ENCODE data around the gene CCDC59. TPM values are rescaled to one million over a fixed set of nuclear protein-coding genes. Genes with fewer than 3 reads are reported as not detected.

The CCDC59 gene
- total RNA-seq, 1 experiment from 2014 or later = 49.9 TPM

DNA sequence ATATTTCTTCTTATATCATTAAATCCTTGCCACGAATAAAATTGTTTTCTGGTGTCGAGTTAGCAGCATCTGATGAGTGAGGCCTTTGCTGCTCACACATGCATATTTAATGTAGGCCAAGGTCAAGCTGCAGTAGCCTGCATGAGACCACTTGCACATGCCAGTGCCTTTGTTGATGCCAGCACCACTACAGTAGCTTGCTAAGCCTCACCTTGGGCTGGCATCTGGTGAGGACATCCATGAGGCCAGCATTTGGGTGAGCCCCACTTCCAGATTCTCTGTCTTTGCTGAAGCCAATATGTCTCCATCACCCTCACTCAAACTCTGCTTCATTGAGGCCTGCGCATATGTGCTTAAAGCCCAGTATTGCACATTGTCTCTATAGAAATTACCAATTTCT is 8.0 kb downstream of the CCDC59 start:
- intact Hi-C loops (cut with micrococcal nuclease; ENCODE audit: unreplicated experiment) = loop anchor here (10.0 kb wide), 1 partner anchor 705 kb away; no protein-coding TSS in a partner anchor

GRCh38 chr12:82329508-82329907 is 28.7 kb downstream of the CCDC59 start:
- H3K9me3 ChIP-seq (ENCODE audit: insufficient read depth, low read depth) = no peaks in the 10 kb centered on the region
- TF ChIP-seq, protein P1, sequence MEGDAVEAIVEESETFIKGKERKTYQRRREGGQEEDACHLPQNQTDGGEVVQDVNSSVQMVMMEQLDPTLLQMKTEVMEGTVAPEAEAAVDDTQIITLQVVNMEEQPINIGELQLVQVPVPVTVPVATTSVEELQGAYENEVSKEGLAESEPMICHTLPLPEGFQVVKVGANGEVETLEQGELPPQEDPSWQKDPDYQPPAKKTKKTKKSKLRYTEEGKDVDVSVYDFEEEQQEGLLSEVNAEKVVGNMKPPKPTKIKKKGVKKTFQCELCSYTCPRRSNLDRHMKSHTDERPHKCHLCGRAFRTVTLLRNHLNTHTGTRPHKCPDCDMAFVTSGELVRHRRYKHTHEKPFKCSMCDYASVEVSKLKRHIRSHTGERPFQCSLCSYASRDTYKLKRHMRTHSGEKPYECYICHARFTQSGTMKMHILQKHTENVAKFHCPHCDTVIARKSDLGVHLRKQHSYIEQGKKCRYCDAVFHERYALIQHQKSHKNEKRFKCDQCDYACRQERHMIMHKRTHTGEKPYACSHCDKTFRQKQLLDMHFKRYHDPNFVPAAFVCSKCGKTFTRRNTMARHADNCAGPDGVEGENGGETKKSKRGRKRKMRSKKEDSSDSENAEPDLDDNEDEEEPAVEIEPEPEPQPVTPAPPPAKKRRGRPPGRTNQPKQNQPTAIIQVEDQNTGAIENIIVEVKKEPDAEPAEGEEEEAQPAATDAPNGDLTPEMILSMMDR (conservative IDR thresholded peaks at IDR 0.05) = no peak
- no peak for TF ChIP-seq EZH2 (IDR thresholded peaks at IDR 0.05; ENCODE audit: low read depth)
- no peaks in the 10 kb centered on the region for H3K36me3 ChIP-seq (ENCODE audit: low read depth)
- H3K79me2 ChIP-seq (ENCODE audit: low read depth) = no peaks in the 10 kb centered on the region
- ChIA-PET POLR2A (ENCODE audit: unreplicated experiment) (no interaction called here), CTCF (no interaction called here)
- no TSS peak for BruUV-seq (replicated peaks)
- H3K4me1 ChIP-seq (replicated peaks; ENCODE audit: insufficient read depth) = no peaks in the 10 kb centered on the region
- no peak for DNase-seq
- no peak overlapping the region for H2AFZ ChIP-seq
- no peaks in the 10 kb centered on the region for H4K20me1 ChIP-seq (ENCODE audit: insufficient read depth)
- intact Hi-C loops (cut with micrococcal nuclease; ENCODE audit: unreplicated experiment) = no loop called here
- no peak overlapping the region for H3K4me3 ChIP-seq
- H3F3A ChIP-seq (ENCODE audit: insufficient read depth, low read depth) = no peaks in the 10 kb centered on the region; the same call in 1 of the 2 replicates
- H3K27me3 ChIP-seq (ENCODE audit: insufficient read depth, low read depth) = no peaks in the 10 kb centered on the region
- H3K9me2 ChIP-seq (ENCODE audit: insufficient read depth) = no peaks in the 10 kb centered on the region
- no peak overlapping the region for H3K27ac ChIP-seq
- H3K4me2 ChIP-seq = no peak overlapping the region

More for the DNA sequence above, 8.0 kb downstream of the CCDC59 start:
- Histone ChIP-seq H3K4me1 (replicated peaks; ENCODE audit: insufficient read depth) (no peaks in the 10 kb centered on the region), H2AFZ (no peak overlapping the region), H4K20me1 (ENCODE audit: insufficient read depth) (no peaks in the 10 kb centered on the region; the same call in 1 of the 2 replicates), H3K9me3 (ENCODE audit: insufficient read depth, low read depth) (no peaks in the 10 kb centered on the region), H3K27me3 (ENCODE audit: insufficient read depth, low read depth) (no peaks in the 10 kb centered on the region), H3K27ac (no peak overlapping the region), H3K4me3 (no peak overlapping the region), H3K9me2 (ENCODE audit: insufficient read depth) (no peaks in the 10 kb centered on the region), H3K79me2 (ENCODE audit: low read depth) (no peaks in the 10 kb centered on the region), H3K4me2 (no peak overlapping the region), H3F3A (ENCODE audit: insufficient read depth, low read depth) (peaks cover 15% of the 10 kb centered on the region; the same call in 1 of the 2 replicates), H3K36me3 (ENCODE audit: low read depth) (peaks cover 4% of the 10 kb centered on the region)
- no peak for TF ChIP-seq EZH2 (IDR thresholded peaks at IDR 0.05; ENCODE audit: low read depth)
- TF ChIP-seq, protein P1 (conservative IDR thresholded peaks at IDR 0.05) = no peak
- POLR2A ChIA-PET (ENCODE audit: unreplicated experiment) = no interaction called here
- CTCF ChIA-PET = no interaction called here
- no peak for DNase-seq
- BruUV-seq (replicated peaks) = no TSS peak

- ChIA-PET CTCF (interaction anchor here (0.6 kb wide), 1 partner anchor 1040 kb away, joined by 4 read pairs; no protein-coding TSS in a partner anchor), POLR2A (ENCODE audit: unreplicated experiment) (no interaction called here)
- H3K9me2 ChIP-seq (ENCODE audit: insufficient read depth) = no peaks in the 10 kb centered on the region
- intact Hi-C loops (cut with micrococcal nuclease; ENCODE audit: unreplicated experiment) = no loop called here
- H3F3A ChIP-seq (ENCODE audit: insufficient read depth, low read depth) = no peaks in the 10 kb centered on the region; the same call in 1 of the 2 replicates
- no TSS peak for BruUV-seq (replicated peaks)
- TF ChIP-seq, protein P1 (conservative IDR thresholded peaks at IDR 0.05) = no peak
- no peak for TF ChIP-seq EZH2 (IDR thresholded peaks at IDR 0.05; ENCODE audit: low read depth)
- no peak overlapping the region for H3K4me3 ChIP-seq
- H3K4me1 ChIP-seq (replicated peaks; ENCODE audit: insufficient read depth) = no peaks in the 10 kb centered on the region
- H2AFZ ChIP-seq = no peak overlapping the region
- no peaks in the 10 kb centered on the region for H3K36me3 ChIP-seq (ENCODE audit: low read depth)
- no peaks in the 10 kb centered on the region for H3K27me3 ChIP-seq (ENCODE audit: insufficient read depth, low read depth)
- no peak for DNase-seq
- H3K9me3 ChIP-seq (ENCODE audit: insufficient read depth, low read depth) = no peaks in the 10 kb centered on the region
- H3K79me2 ChIP-seq (ENCODE audit: low read depth) = no peaks in the 10 kb centered on the region
- H4K20me1 ChIP-seq (ENCODE audit: insufficient read depth) = no peaks in the 10 kb centered on the region
- H3K27ac ChIP-seq = no peak overlapping the region
- no peak overlapping the region for H3K4me2 ChIP-seq
Measured at GRCh38 chr12:82327861-82328260, 30.3 kb downstream of the CCDC59 start.
